Measurements from ENCODE around the gene ADAT3.
A peak's percentile ranks its signal among the peaks of the same experiment; 100 is the strongest.

Gene ADAT3

GRCh38 chr19:1858412-1859081 is 46.7 kb upstream of the ADAT3 start:
- WGBS (ENCODE audit: extremely low coverage, insufficient coverage, low lambda C conversion rate): no CpG with 5 or more reads among the region's 10 CpGs
- peaks cover 64% of the 10 kb centered on the region for H3K79me2 ChIP-seq (ENCODE audit: control insufficient read depth, insufficient read depth, low read length)
- no peak overlapping the region for H4K5ac ChIP-seq (ENCODE audit: low read length)
- peak overlapping the region; percentile 39 for H3K9ac ChIP-seq (ENCODE audit: low read length)
- no peak overlapping the region for H2BK15ac ChIP-seq (replicated peaks; ENCODE audit: low read depth)
- H3K4me2 ChIP-seq (ENCODE audit: low read length): no peak overlapping the region
- H2BK5ac ChIP-seq (ENCODE audit: low read length): no peak overlapping the region
- peaks cover 20% of the 10 kb centered on the region for H3K79me1 ChIP-seq (ENCODE audit: low read length)
- no peak overlapping the region for H2AK5ac ChIP-seq (ENCODE audit: low read length)
- H3K36me3 ChIP-seq (ENCODE audit: control insufficient read depth, insufficient read depth, low read length): no peaks in the 10 kb centered on the region
- H3K4me3 ChIP-seq (ENCODE audit: low read length): no peak overlapping the region
- no peaks in the 10 kb centered on the region for H3K27me3 ChIP-seq (ENCODE audit: insufficient read depth, low read length, poor library complexity)
- H3K27ac ChIP-seq (ENCODE audit: low read depth, low read length): no peak overlapping the region
- H4K8ac ChIP-seq (ENCODE audit: low read depth, low read length): no peak overlapping the region
- no peak overlapping the region for H3K23ac ChIP-seq (ENCODE audit: low read length)
- no peak overlapping the region for H2BK120ac ChIP-seq (ENCODE audit: low read depth, low read length)
- peaks cover 21% of the 10 kb centered on the region for H3K4me1 ChIP-seq (ENCODE audit: control insufficient read depth, low read depth, low read length)
- DNase-seq: no peak
- no peak overlapping the region for H3K18ac ChIP-seq (ENCODE audit: low read length)
- H3K4ac ChIP-seq (ENCODE audit: low read depth, low read length): no peak overlapping the region
- no peak overlapping the region for H3K56ac ChIP-seq (ENCODE audit: low read length)

GRCh38 chr19:1859331-1859781 is 45.8 kb upstream of the ADAT3 start:
- no peak overlapping the region for H2BK15ac ChIP-seq (replicated peaks; ENCODE audit: low read depth)
- H3K27ac ChIP-seq (ENCODE audit: low read depth, low read length): no peak overlapping the region
- WGBS (ENCODE audit: extremely low coverage, insufficient coverage, low lambda C conversion rate): no CpG with 5 or more reads among the region's 18 CpGs
- H3K9ac ChIP-seq (ENCODE audit: low read length): peak overlapping the region; percentile 11
- no peak overlapping the region for H2BK5ac ChIP-seq (ENCODE audit: low read length)
- no peak overlapping the region for H2BK120ac ChIP-seq (ENCODE audit: low read depth, low read length)
- no peak overlapping the region for H3K4ac ChIP-seq (ENCODE audit: low read depth, low read length)
- no peak overlapping the region for H3K4me3 ChIP-seq (ENCODE audit: low read length)
- H3K79me1 ChIP-seq (ENCODE audit: low read length): peaks cover 20% of the 10 kb centered on the region
- no peak overlapping the region for H3K18ac ChIP-seq (ENCODE audit: low read length)
- H3K56ac ChIP-seq (ENCODE audit: low read length): peak overlapping the region; percentile 5
- no peak overlapping the region for H3K23ac ChIP-seq (ENCODE audit: low read length)
- no peak overlapping the region for H2AK5ac ChIP-seq (ENCODE audit: low read length)
- H4K5ac ChIP-seq (ENCODE audit: low read length): no peak overlapping the region
- H3K36me3 ChIP-seq (ENCODE audit: control insufficient read depth, insufficient read depth, low read length): no peaks in the 10 kb centered on the region
- no peak overlapping the region for H4K8ac ChIP-seq (ENCODE audit: low read depth, low read length)
- H3K27me3 ChIP-seq (ENCODE audit: insufficient read depth, low read length, poor library complexity): no peaks in the 10 kb centered on the region
- peaks cover 21% of the 10 kb centered on the region for H3K4me1 ChIP-seq (ENCODE audit: control insufficient read depth, low read depth, low read length)
- H3K4me2 ChIP-seq (ENCODE audit: low read length): peak overlapping the region; percentile 24
- peak; percentile 77 for DNase-seq
- peaks cover 63% of the 10 kb centered on the region for H3K79me2 ChIP-seq (ENCODE audit: control insufficient read depth, insufficient read depth, low read length)

GRCh38 chr19:1860042-1860775 is 45.0 kb upstream of the ADAT3 start:
- Histone ChIP-seq H4K5ac (ENCODE audit: low read length) (no peak overlapping the region), H2AK5ac (ENCODE audit: low read length) (no peak overlapping the region), H2BK15ac (replicated peaks; ENCODE audit: low read depth) (no peak overlapping the region), H3K79me1 (ENCODE audit: low read length) (peaks cover 20% of the 10 kb centered on the region), H2BK120ac (ENCODE audit: low read depth, low read length) (no peak overlapping the region), H3K4me3 (ENCODE audit: low read length) (no peak overlapping the region), H3K79me2 (ENCODE audit: control insufficient read depth, insufficient read depth, low read length) (peaks cover 59% of the 10 kb centered on the region), H3K4me2 (ENCODE audit: low read length) (peak overlapping the region; percentile 3), H3K27me3 (ENCODE audit: insufficient read depth, low read length, poor library complexity) (no peaks in the 10 kb centered on the region), H3K27ac (ENCODE audit: low read depth, low read length) (no peak overlapping the region), H3K4ac (ENCODE audit: low read depth, low read length) (no peak overlapping the region), H2BK5ac (ENCODE audit: low read length) (no peak overlapping the region), H3K18ac (ENCODE audit: low read length) (no peak overlapping the region), H3K56ac (ENCODE audit: low read length) (peak overlapping the region; percentile 90), H4K8ac (ENCODE audit: low read depth, low read length) (no peak overlapping the region), H3K9ac (ENCODE audit: low read length) (peak overlapping the region; percentile 82), H3K36me3 (ENCODE audit: control insufficient read depth, insufficient read depth, low read length) (no peaks in the 10 kb centered on the region), H3K4me1 (ENCODE audit: control insufficient read depth, low read depth, low read length) (peaks cover 21% of the 10 kb centered on the region), H3K23ac (ENCODE audit: low read length) (no peak overlapping the region)
- WGBS (ENCODE audit: extremely low coverage, insufficient coverage, low lambda C conversion rate): no CpG with 5 or more reads among the region's 32 CpGs
- DNase-seq: peak; percentile 89

GRCh38 chr19:1860821-1861598 is 44.2 kb upstream of the ADAT3 start:
- no peak for DNase-seq
- peak overlapping the region; percentile 99 for H3K23ac ChIP-seq (ENCODE audit: low read length)
- H3K56ac ChIP-seq (ENCODE audit: low read length): peak overlapping the region; percentile 90
- no peaks in the 10 kb centered on the region for H3K36me3 ChIP-seq (ENCODE audit: control insufficient read depth, insufficient read depth, low read length)
- peak overlapping the region; percentile 84 for H3K4me2 ChIP-seq (ENCODE audit: low read length)
- H3K4me3 ChIP-seq (ENCODE audit: low read length): peak overlapping the region; percentile 84
- H3K9ac ChIP-seq (ENCODE audit: low read length): peak overlapping the region; percentile 82
- H4K5ac ChIP-seq (ENCODE audit: low read length): no peak overlapping the region
- no peak overlapping the region for H2AK5ac ChIP-seq (ENCODE audit: low read length)
- H3K4ac ChIP-seq (ENCODE audit: low read depth, low read length): no peak overlapping the region
- no peak overlapping the region for H3K18ac ChIP-seq (ENCODE audit: low read length)
- H3K79me1 ChIP-seq (ENCODE audit: low read length): peaks cover 16% of the 10 kb centered on the region
- no peak overlapping the region for H4K8ac ChIP-seq (ENCODE audit: low read depth, low read length)
- H2BK5ac ChIP-seq (ENCODE audit: low read length): no peak overlapping the region
- H2BK120ac ChIP-seq (ENCODE audit: low read depth, low read length): no peak overlapping the region
- peaks cover 56% of the 10 kb centered on the region for H3K79me2 ChIP-seq (ENCODE audit: control insufficient read depth, insufficient read depth, low read length)
- H3K4me1 ChIP-seq (ENCODE audit: control insufficient read depth, low read depth, low read length): peaks cover 18% of the 10 kb centered on the region
- no peak overlapping the region for H2BK15ac ChIP-seq (replicated peaks; ENCODE audit: low read depth)
- no peak overlapping the region for H3K27ac ChIP-seq (ENCODE audit: low read depth, low read length)
- H3K27me3 ChIP-seq (ENCODE audit: insufficient read depth, low read length, poor library complexity): no peaks in the 10 kb centered on the region
- WGBS (ENCODE audit: extremely low coverage, insufficient coverage, low lambda C conversion rate): no CpG with 5 or more reads among the region's 28 CpGs

- Histone ChIP-seq H3K79me1 (ENCODE audit: low read length) (peaks cover 13% of the 10 kb centered on the region), H2AK5ac (ENCODE audit: low read length) (no peak overlapping the region), H3K4me1 (ENCODE audit: control insufficient read depth, low read depth, low read length) (peaks cover 13% of the 10 kb centered on the region), H3K9ac (ENCODE audit: low read length) (peak overlapping the region; percentile 82), H3K27me3 (ENCODE audit: insufficient read depth, low read length, poor library complexity) (no peaks in the 10 kb centered on the region), H2BK5ac (ENCODE audit: low read length) (no peak overlapping the region), H3K4me3 (ENCODE audit: low read length) (peak overlapping the region; percentile 84), H3K4me2 (ENCODE audit: low read length) (peak overlapping the region; percentile 84), H3K56ac (ENCODE audit: low read length) (peak overlapping the region; percentile 90), H3K36me3 (ENCODE audit: control insufficient read depth, insufficient read depth, low read length) (no peaks in the 10 kb centered on the region), H2BK15ac (replicated peaks; ENCODE audit: low read depth) (no peak overlapping the region), H3K23ac (ENCODE audit: low read length) (peak overlapping the region; percentile 99), H4K5ac (ENCODE audit: low read length) (no peak overlapping the region), H4K8ac (ENCODE audit: low read depth, low read length) (no peak overlapping the region), H3K18ac (ENCODE audit: low read length) (no peak overlapping the region), H3K79me2 (ENCODE audit: control insufficient read depth, insufficient read depth, low read length) (peaks cover 51% of the 10 kb centered on the region), H3K4ac (ENCODE audit: low read depth, low read length) (no peak overlapping the region), H2BK120ac (ENCODE audit: low read depth, low read length) (no peak overlapping the region), H3K27ac (ENCODE audit: low read depth, low read length) (no peak overlapping the region)
- WGBS (ENCODE audit: extremely low coverage, insufficient coverage, low lambda C conversion rate): no CpG with 5 or more reads among the region's 23 CpGs
- no peak for DNase-seq
These were observed 43.6 kb upstream of the ADAT3 start for GRCh38 chr19:1861599-1862031.
